Sigmoid colon (tissue), 7 donors: Measurements from ENCODE around the gene H2AZ2. TPM values are rescaled to one million over a fixed set of nuclear protein-coding genes. Genes with fewer than 3 reads are reported as not detected.

Source experiments
- DNase-seq: peaks from one replicate; pipeline ENCODE4 v3.0.0-alpha.2; 2019
- H3K27ac ChIP-seq, 4 donors: fragments of 200-600 bp; sonication (generic); one replicate each; pipeline ENCODE4 v1.5.1; 2016 to 2019; ENCODE audit warnings: mild to moderate bottlenecking in 1 of 4
- H3K27me3 ChIP-seq, 3 donors: fragments of 200-600 bp; sonication (generic); one replicate each; pipeline ENCODE4 v1.5.1; 2019; ENCODE audit warnings: mild to moderate bottlenecking in 1 of 3
- H3K36me3 ChIP-seq, 4 donors: fragments of 200-600 bp; sonication (generic); one replicate each; pipeline ENCODE4 v1.5.1; 2016 to 2019
- H3K4me1 ChIP-seq, 4 donors: fragments of 200-600 bp; sonication (generic); one replicate each; pipeline ENCODE4 v1.5.1; 2017 to 2019
- H3K4me3 ChIP-seq, 4 donors: fragments of 200-600 bp; sonication (generic); one replicate each; pipeline ENCODE4 v1.5.1; 2017 to 2019; ENCODE audit warnings: mild to moderate bottlenecking in 2 of 4, moderate library complexity in 1 of 4
- H3K9me3 ChIP-seq, 4 donors: fragments of 200-600 bp in 3 of 4; sonication (generic) in 3 of 4; one replicate each; pipeline versions ENCODE4 v1.5.1 to v1.6.1; 2013 to 2019
- CTCF ChIP-seq, 4 experiments: fragments of 450-650 bp in 3 of 4; fragments of 200-600 bp in 1 of 4; IDR thresholded peaks; one replicate each; pipeline ENCODE4 v1.5.1; 2016 to 2019; ENCODE audit warnings: antibody characterized with exemption in 4 of 4, mild to moderate bottlenecking in 3 of 4, moderate library complexity in 2 of 4
- EP300 ChIP-seq, 4 donors: sonication (generic); formaldehyde crosslinking; IDR thresholded peaks; one replicate each; pipeline ENCODE4 v1.6.1; 2017; ENCODE audit warnings: antibody characterized with exemption in 4 of 4
- POLR2A ChIP-seq, 2 donors: fragments of 450-650 bp; IDR thresholded peaks; one replicate each; pipeline ENCODE4 v1.6.1; 2016; ENCODE audit warnings: antibody characterized with exemption in 2 of 2, mild to moderate bottlenecking in 2 of 2, moderate library complexity in 2 of 2
- POLR2AphosphoS5 ChIP-seq, 4 donors: sonication (generic); formaldehyde crosslinking; IDR thresholded peaks; one replicate each; pipeline ENCODE4 v1.6.1; 2017; ENCODE audit warnings: antibody characterized with exemption in 4 of 4
- WGBS, 2 donors: extraction: QIAGEN DNeasy Blood & Tissue Kit; methylation state at CpG; one replicate each; pipeline ENCODE4 v1.1.7; 2013; 5-methylcytosine and 5-hydroxymethylcytosine counted together
- intact Hi-C: fragments of 100-400 bp; cut with DNase I; formaldehyde crosslinking; loops from one replicate; pipeline ENCODE4 v1.15.1; 2023
- polyA plus RNA-seq, 3 donors: library from polyadenylated mRNA; stranded (reverse); fragments of 200-250 nt; gene quantifications; one replicate each; pipeline ENCODE4 v1.2.3, GENCODE V29; 2013
- total RNA-seq, 4 donors: library from RNA; depleted of rRNA; stranded (reverse); fragments of >200 nt; gene quantifications; one replicate each; pipeline ENCODE4 v1.1.0, GENCODE V29; 2016
- donor health status: healthy with polysubstance abuse.
- donor health status: Bipolar disorder and iron deficiency.
- donor health status: healthy.

Gene H2AZ2
- total and polyA plus RNA-seq, 7 donors, result 97.3 to 211 (median 158) TPM

DNA sequence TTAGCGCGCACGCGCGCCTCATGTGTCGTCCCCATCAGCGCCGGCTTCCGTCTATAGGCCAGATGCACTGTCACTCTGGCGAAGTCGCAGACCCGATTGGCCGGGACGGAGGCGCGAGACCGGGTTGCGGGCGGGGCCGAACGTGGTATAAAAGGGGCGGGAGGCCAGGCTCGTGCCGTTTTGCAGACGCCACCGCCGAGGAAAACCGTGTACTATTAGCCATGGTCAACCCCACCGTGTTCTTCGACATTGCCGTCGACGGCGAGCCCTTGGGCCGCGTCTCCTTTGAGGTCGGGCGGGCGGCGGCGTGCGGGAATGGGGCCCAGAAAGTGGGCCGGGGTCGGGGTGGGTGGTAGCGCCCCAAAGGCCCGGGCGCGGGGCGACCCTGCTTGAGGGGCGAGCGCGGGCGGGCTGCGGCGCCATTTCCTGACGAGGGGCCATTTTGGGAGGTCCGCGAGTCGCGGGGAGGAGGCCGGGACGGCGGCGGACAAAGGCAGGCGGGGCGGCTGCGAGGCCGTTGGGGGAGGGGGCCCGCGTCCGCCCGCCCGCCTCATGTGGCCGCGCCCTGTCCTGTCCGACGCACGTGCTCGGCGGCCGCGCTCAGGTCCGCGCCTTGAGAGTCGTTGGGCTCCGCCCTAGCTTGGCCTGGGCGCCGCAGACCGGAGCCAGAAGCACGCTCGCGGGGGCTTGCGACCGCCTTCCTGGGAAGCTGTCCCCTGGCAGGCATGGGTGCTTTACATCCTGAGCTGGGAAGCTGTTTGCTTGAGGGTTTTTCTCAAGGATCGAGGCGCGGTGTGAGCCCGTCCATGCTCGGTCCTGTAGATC is 51.2 kb downstream of the H2AZ2 start, which contains the start of gene PPIA:
TSS of gene PPIA (plus strand) at position 178 of the 825 bp plus-strand sequence. CDS start at position 222, 44 bp downstream.
- H3K27me3 ChIP-seq, result no peaks in the 10 kb centered on the region
- TF ChIP-seq CTCF (IDR thresholded peaks at IDR 0.05) (no peak), EP300 (IDR thresholded peaks at IDR 0.05) (no peak), POLR2A (IDR thresholded peaks at IDR 0.05) (peak; percentile 65 to 90), POLR2AphosphoS5 (IDR thresholded peaks at IDR 0.05) (peak; percentile 90 to 92 (median 91))
- peak within 1 kb of the TSS; percentile 99 to 100 (median 100) for H3K27ac ChIP-seq
- H3K4me3 ChIP-seq, result peak within 1 kb of the TSS; percentile 76 to 97 (median 95)
- H3K4me1 ChIP-seq, result peaks cover 0 to 35% (median 26%) of the 10 kb centered on the region in 4 donors
- no peaks in the 10 kb centered on the region for H3K9me3 ChIP-seq
- DNase-seq, result peak; percentile 99
- H3K36me3 ChIP-seq, result peaks cover 18 to 29% (median 22%) of the 10 kb centered on the region in 4 donors
- WGBS, 2 donors, result 0 to 1% methylated on average over 99 of the region's 99 CpGs
- intact Hi-C loops, result loop anchor here (1.0 to 5.0 kb wide), 5 partner anchors 48 to 214 kb away; partner anchors contain the start of genes OGDH, PURB, TMED4 and ZMIZ2

- peak overlapping the region; percentile 76 to 97 (median 95) for H3K4me3 ChIP-seq
- H3K4me1 ChIP-seq, result peaks cover 0 to 35% (median 26%) of the 10 kb centered on the region in 4 donors
- WGBS, 2 donors, result 1% methylated on average over 59 of the region's 59 CpGs
- TF ChIP-seq POLR2AphosphoS5 (IDR thresholded peaks at IDR 0.05) (no peak), CTCF (IDR thresholded peaks at IDR 0.05) (no peak), POLR2A (IDR thresholded peaks at IDR 0.05) (no peak), EP300 (IDR thresholded peaks at IDR 0.05) (no peak)
- peaks cover 15 to 24% (median 19%) of the 10 kb centered on the region in 4 donors for H3K36me3 ChIP-seq
- intact Hi-C loops, result loop anchor here (1.0 to 5.0 kb wide), 5 partner anchors 48 to 214 kb away; partner anchors contain the start of genes OGDH, PURB, TMED4 and ZMIZ2
- no peak for DNase-seq
- H3K9me3 ChIP-seq, result no peaks in the 10 kb centered on the region
- H3K27ac ChIP-seq, result peak overlapping the region; percentile 99 to 100 (median 100)
- no peaks in the 10 kb centered on the region for H3K27me3 ChIP-seq
Measured at GRCh38 chr7:44796034-44796503, 51.8 kb downstream of the H2AZ2 start.

DNA sequence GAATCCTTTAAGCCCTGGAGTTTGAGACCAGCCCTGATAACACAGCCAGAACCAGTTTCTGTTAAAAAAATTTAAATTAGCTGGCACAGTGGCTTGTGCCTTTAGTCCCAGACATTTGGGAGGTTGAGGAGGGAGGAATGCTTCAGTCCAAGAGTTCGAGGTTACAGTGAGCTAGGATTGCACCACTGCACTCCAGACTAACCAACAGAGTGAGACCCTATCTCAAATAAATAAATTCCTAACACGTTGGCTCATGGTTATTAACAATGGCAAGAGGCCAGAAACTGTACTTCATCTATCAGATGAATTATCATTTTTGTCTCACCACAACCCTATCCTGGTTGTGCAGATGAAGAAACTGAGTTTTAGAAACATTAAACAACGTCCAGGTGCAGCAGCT is 53.6 kb downstream of the H2AZ2 start:
- WGBS, 2 donors, result 56 to 69% methylated on average over 3 of the region's 3 CpGs
- no peak for TF ChIP-seq EP300 (IDR thresholded peaks at IDR 0.05)
- no peak for TF ChIP-seq POLR2A (IDR thresholded peaks at IDR 0.05)
- no peak for TF ChIP-seq POLR2AphosphoS5 (IDR thresholded peaks at IDR 0.05)
- no peak for TF ChIP-seq CTCF (IDR thresholded peaks at IDR 0.05)
- Histone ChIP-seq H3K9me3 (no peaks in the 10 kb centered on the region), H3K4me3 (no peak overlapping the region), H3K27ac (peak overlapping the region in 1 of 4 donors; percentile 27), H3K36me3 (peaks cover under 1 to 6% (median 2%) of the 10 kb centered on the region in 4 donors), H3K4me1 (peaks cover 0 to 27% (median 21%) of the 10 kb centered on the region in 4 donors), H3K27me3 (no peaks in the 10 kb centered on the region)
- no peak for DNase-seq
- intact Hi-C loops, result loop anchor here (2.0 kb wide), 1 partner anchor 26 kb away; no protein-coding TSS in a partner anchor

DNA sequence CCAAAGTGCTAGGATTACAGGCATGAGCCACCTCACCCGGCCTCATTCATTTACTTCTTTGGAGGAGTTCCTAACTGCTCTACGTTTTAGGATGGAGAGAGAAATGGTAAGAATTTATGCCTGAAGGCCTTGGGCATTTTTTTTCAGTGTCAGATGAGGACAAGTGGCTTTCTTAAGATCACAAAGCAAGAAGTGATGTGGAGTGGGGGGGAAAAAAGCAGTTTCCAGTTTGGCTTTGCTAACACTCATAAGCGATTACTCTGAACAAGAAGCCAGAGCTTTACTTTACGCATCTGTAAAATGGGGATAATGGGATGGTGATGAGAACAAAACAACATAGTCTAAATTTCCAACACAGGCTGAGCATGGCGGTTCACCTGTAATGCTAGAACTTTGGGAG is 54.0 kb downstream of the H2AZ2 start:
- intact Hi-C loops, result loop anchor here (2.0 kb wide), 1 partner anchor 25 kb away; no protein-coding TSS in a partner anchor

More for the DNA sequence above, 54.0 kb downstream of the H2AZ2 start:
- Histone ChIP-seq H3K4me1 (peaks cover 0 to 23% (median 17%) of the 10 kb centered on the region in 4 donors), H3K27ac (peak overlapping the region in 1 of 4 donors; percentile 27), H3K27me3 (no peaks in the 10 kb centered on the region), H3K4me3 (no peak overlapping the region), H3K36me3 (peaks cover 0 to 2% (median 0%) of the 10 kb centered on the region in 4 donors), H3K9me3 (no peaks in the 10 kb centered on the region)
- TF ChIP-seq CTCF (IDR thresholded peaks at IDR 0.05), result no peak
- no peak for TF ChIP-seq POLR2A (IDR thresholded peaks at IDR 0.05)
- TF ChIP-seq EP300 (IDR thresholded peaks at IDR 0.05), result no peak
- TF ChIP-seq POLR2AphosphoS5 (IDR thresholded peaks at IDR 0.05), result no peak
- DNase-seq, result no peak
- WGBS, 2 donors, result 86 to 87% methylated on average over 5 of the region's 5 CpGs
